GM18511 (cell line): Measurements from ENCODE around the gene POP5.
A peak's percentile ranks its signal among the peaks of the same experiment; 100 is the strongest.
"Not testable (repeated sequence)": the region's sequence is repeated elsewhere in the genome, so short reads cannot be mapped to it uniquely, and the experiment has no call there.

Experiments
- ATAC-seq: cut with Tn5 transposase; IDR thresholded peaks from one replicate; pipeline ENCODE4 v1.9.1; 2021; ENCODE audit warnings: mild to moderate bottlenecking, moderate library complexity; ENCODE audit not compliant: unreplicated experiment

The POP5 gene

GRCh38 chr12:120580787-120581723 lies at the start of gene POP5:
Gene POP5, minus strand, starts transcription at chr12:120581402. Its CDS starts 40 bp downstream, at chr12:120581362.
- peak; percentile 93 for ATAC-seq

- ATAC-seq, result no peak
Measured at GRCh38 chr12:120630104-120630892, 49.1 kb upstream of the POP5 start.

- ATAC-seq, result no peak
Measured at GRCh38 chr12:120628919-120629318, 47.7 kb upstream of the POP5 start.

- ATAC-seq, result no peak
Measured at GRCh38 chr12:120625557-120626419, 44.6 kb upstream of the POP5 start.

- ATAC-seq, result no peak
Measured at GRCh38 chr12:120620624-120621023, 39.4 kb upstream of the POP5 start.

GRCh38 chr12:120618954-120619615 lies 37.9 kb upstream of the POP5 start:
- ATAC-seq, result no peak

GRCh38 chr12:120617767-120618166 lies 36.6 kb upstream of the POP5 start:
- ATAC-seq, result not testable (repeated sequence)

- ATAC-seq, result not testable (repeated sequence)
Measured at GRCh38 chr12:120617193-120617592, 36.0 kb upstream of the POP5 start.

- ATAC-seq, result no peak
Measured at GRCh38 chr12:120614848-120615247, 33.6 kb upstream of the POP5 start.

- ATAC-seq, result not testable (repeated sequence)
Measured at GRCh38 chr12:120611534-120611933, 30.3 kb upstream of the POP5 start.

- ATAC-seq, result no peak
Measured at GRCh38 chr12:120610560-120610959, 29.4 kb upstream of the POP5 start.

- not testable (repeated sequence) for ATAC-seq
Measured at GRCh38 chr12:120602416-120602815, 21.2 kb upstream of the POP5 start.

GRCh38 chr12:120599672-120600552 lies 18.7 kb upstream of the POP5 start:
- ATAC-seq, result no peak

- ATAC-seq, result no peak
Measured at GRCh38 chr12:120598674-120599463, 17.7 kb upstream of the POP5 start.

- ATAC-seq, result no peak
Measured at GRCh38 chr12:120597861-120598260, 16.7 kb upstream of the POP5 start.

- no peak for ATAC-seq
Measured at GRCh38 chr12:120596901-120597300, 15.7 kb upstream of the POP5 start.

- no peak for ATAC-seq
Measured at GRCh38 chr12:120592121-120593049, 11.2 kb upstream of the POP5 start.
